GM12892 (cell line): ENCODE measurements around the gene ZNF518A.
"Not testable (repeated sequence)": the region's sequence is repeated elsewhere in the genome, so short reads cannot be mapped to it uniquely, and the experiment has no call there.

Experiments
- POLR2A ChIP-seq: IDR thresholded peaks from 2 replicates; pipeline ENCODE4 v1.6.1; 2011; ENCODE audit warnings: low read depth, low read length, control low read depth
- TAF1 ChIP-seq: IDR thresholded peaks from 2 replicates; pipeline ENCODE4 v1.6.1; 2011; ENCODE audit warnings: low read depth, mild to moderate bottlenecking, control low read depth, low read length, borderline replicate concordance

DNA sequence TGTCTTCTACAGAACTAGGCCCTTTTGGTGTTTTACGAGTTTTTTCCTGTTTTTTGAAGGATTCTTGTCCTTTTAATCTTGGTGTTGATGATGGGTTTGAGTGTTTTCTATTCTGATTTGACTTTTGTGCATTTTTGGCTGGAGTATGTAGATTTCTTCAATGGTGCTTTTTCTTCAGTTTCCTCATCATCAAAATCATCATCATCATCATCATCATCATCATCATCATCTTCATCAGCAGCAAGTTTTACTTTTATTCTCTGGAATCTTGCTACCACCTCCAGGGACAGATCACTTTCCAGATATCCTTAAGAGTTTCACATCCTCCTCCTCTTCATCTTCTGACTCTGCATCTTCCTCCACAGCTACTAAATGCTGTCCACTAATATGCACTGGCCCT lies 59.4 kb downstream of the ZNF518A start:
- not testable (repeated sequence) for TF ChIP-seq TAF1, POLR2A
